ENCODE data around the gene SLC1A6. TPM values are rescaled to one million over a fixed set of nuclear protein-coding genes. Genes with fewer than 3 reads are reported as not detected.
"Not testable (repeated sequence)": the region's sequence is repeated elsewhere in the genome, so short reads cannot be mapped to it uniquely, and the experiment has no call there.

SLC1A6 gene
- not detected in 2 replicates for polyA plus RNA-seq (2011; rRNA removed)
- not detected in 2 replicates for polyA minus RNA-seq (2011; rRNA and poly(A)+ RNA removed)

GRCh38 chr19:14979476-14980255 lies at the start of gene SLC1A6:
TSS of gene SLC1A6 (minus strand) at chr19:14979864. CDS start at chr19:14972910, 6,954 bp downstream.
- no peak for TF ChIP-seq CTCF (IDR thresholded peaks at IDR 0.05; ENCODE audit: insufficient read depth, low read depth, low read length)
- Histone ChIP-seq H3K4me3 (ENCODE audit: low read depth, low read length) (no peak within 1 kb of the TSS), H3K36me3 (ENCODE audit: control insufficient read depth, insufficient read depth, low read length) (no peaks in the 10 kb centered on the region), H3K27me3 (ENCODE audit: control insufficient read depth, insufficient read depth, low read length) (peaks cover 3% of the 10 kb centered on the region)
- CTCF ChIA-PET: interaction anchor here (1.2 kb wide), 1 partner anchor 9 kb away, joined by 3 read pairs; no protein-coding TSS in a partner anchor
- DNase-seq (ENCODE audit: low read depth): no peak
- POLR2A ChIA-PET: no interaction called here

- ChIA-PET POLR2A (no interaction called here), CTCF (no interaction called here)
- no peak for DNase-seq (ENCODE audit: low read depth)
- Histone ChIP-seq H3K4me3 (ENCODE audit: low read depth, low read length) (no peak overlapping the region), H3K36me3 (ENCODE audit: control insufficient read depth, insufficient read depth, low read length) (no peaks in the 10 kb centered on the region), H3K27me3 (ENCODE audit: control insufficient read depth, insufficient read depth, low read length) (no peaks in the 10 kb centered on the region)
- TF ChIP-seq CTCF (IDR thresholded peaks at IDR 0.05; ENCODE audit: insufficient read depth, low read depth, low read length): no peak
Measured at GRCh38 chr19:15028490-15028889, 48.8 kb upstream of the SLC1A6 start.

GRCh38 chr19:15025217-15025616 lies 45.6 kb upstream of the SLC1A6 start:
- ChIA-PET CTCF (no interaction called here), POLR2A (no interaction called here)
- no peak for TF ChIP-seq CTCF (IDR thresholded peaks at IDR 0.05; ENCODE audit: insufficient read depth, low read depth, low read length)

GRCh38 chr19:15022752-15023151 lies 43.1 kb upstream of the SLC1A6 start:
- POLR2A ChIA-PET: no interaction called here
- DNase-seq (ENCODE audit: low read depth): no peak
- H3K4me3 ChIP-seq (ENCODE audit: low read depth, low read length): no peak overlapping the region
- TF ChIP-seq CTCF (IDR thresholded peaks at IDR 0.05; ENCODE audit: insufficient read depth, low read depth, low read length): no peak
- no peaks in the 10 kb centered on the region for H3K27me3 ChIP-seq (ENCODE audit: control insufficient read depth, insufficient read depth, low read length)
- CTCF ChIA-PET: no interaction called here
- no peaks in the 10 kb centered on the region for H3K36me3 ChIP-seq (ENCODE audit: control insufficient read depth, insufficient read depth, low read length)

More at GRCh38 chr19:15025217-15025616, 45.6 kb upstream of the SLC1A6 start:
- no peaks in the 10 kb centered on the region for H3K27me3 ChIP-seq (ENCODE audit: control insufficient read depth, insufficient read depth, low read length)
- no peak for DNase-seq (ENCODE audit: low read depth)
- H3K4me3 ChIP-seq (ENCODE audit: low read depth, low read length): no peak overlapping the region
- H3K36me3 ChIP-seq (ENCODE audit: control insufficient read depth, insufficient read depth, low read length): no peaks in the 10 kb centered on the region

- CTCF ChIA-PET: no interaction called here
- Histone ChIP-seq H3K36me3 (ENCODE audit: control insufficient read depth, insufficient read depth, low read length) (no peaks in the 10 kb centered on the region), H3K4me3 (ENCODE audit: low read depth, low read length) (no peak overlapping the region), H3K27me3 (ENCODE audit: control insufficient read depth, insufficient read depth, low read length) (no peaks in the 10 kb centered on the region)
- no peak for TF ChIP-seq CTCF (IDR thresholded peaks at IDR 0.05; ENCODE audit: insufficient read depth, low read depth, low read length)
- POLR2A ChIA-PET: no interaction called here
- no peak for DNase-seq (ENCODE audit: low read depth)
Measured at GRCh38 chr19:15021286-15022007, 41.8 kb upstream of the SLC1A6 start.

GRCh38 chr19:15018836-15019235 lies 39.2 kb upstream of the SLC1A6 start:
- CTCF ChIA-PET; H3K36me3 ChIP-seq (ENCODE audit: control insufficient read depth, insufficient read depth, low read length); H3K4me3 ChIP-seq (ENCODE audit: low read depth, low read length); H3K27me3 ChIP-seq (ENCODE audit: control insufficient read depth, insufficient read depth, low read length); POLR2A ChIA-PET; DNase-seq (ENCODE audit: low read depth): not testable (repeated sequence)

Data from BJ (cell line).